WERI-Rb-1 (cell line): ENCODE measurements around the gene ZNF148.

ENCODE experiments used
- DNase-seq: peaks from one replicate; pipeline ENCODE4 v3.0.0-alpha.2; 2020
- H3K27ac ChIP-seq: fragments of 250-450 bp; sonication (Bioruptor Pico); 2 replicates; pipeline ENCODE4 v1.5.1; 2020; ENCODE audit warnings: mild to moderate bottlenecking, moderate library complexity
- H3K27me3 ChIP-seq: fragments of 250-450 bp; sonication (Bioruptor Pico); 2 replicates; pipeline ENCODE4 v1.5.1; 2021; ENCODE audit warnings: mild to moderate bottlenecking, low read depth, moderate library complexity; ENCODE audit not compliant: insufficient read depth, severe bottlenecking
- H3K36me3 ChIP-seq: fragments of 250-450 bp; sonication (Bioruptor Pico); 2 replicates; pipeline ENCODE4 v1.5.1; 2020; ENCODE audit warnings: mild to moderate bottlenecking, moderate library complexity
- H3K4me3 ChIP-seq: 2 replicates; pipeline ENCODE4 v1.5.1; 2011; ENCODE audit warnings: low read depth, mild to moderate bottlenecking, control low read depth, low read length
- H3K9me3 ChIP-seq: fragments of 250-450 bp; sonication (Bioruptor Pico); 2 replicates; pipeline ENCODE4 v1.5.1; 2021; ENCODE audit warnings: mild to moderate bottlenecking, moderate library complexity; ENCODE audit not compliant: severe bottlenecking
- TF ChIP-seq, protein P1 (sequence below): IDR thresholded peaks from 2 replicates; pipeline ENCODE4 v1.5.1; 2011; ENCODE audit warnings: low read depth, mild to moderate bottlenecking, control low read depth, inconsistent platforms, low read length

ZNF148 gene

GRCh38 chr3:125192190-125193035 is 182.7 kb downstream of the ZNF148 start:
- Histone ChIP-seq H3K27ac (no peak overlapping the region), H3K4me3 (no peak overlapping the region), H3K36me3 (peaks cover 21% of the 10 kb centered on the region), H3K9me3 (no peaks in the 10 kb centered on the region), H3K27me3 (no peaks in the 10 kb centered on the region)
- no peak for DNase-seq
- TF ChIP-seq, protein P1, sequence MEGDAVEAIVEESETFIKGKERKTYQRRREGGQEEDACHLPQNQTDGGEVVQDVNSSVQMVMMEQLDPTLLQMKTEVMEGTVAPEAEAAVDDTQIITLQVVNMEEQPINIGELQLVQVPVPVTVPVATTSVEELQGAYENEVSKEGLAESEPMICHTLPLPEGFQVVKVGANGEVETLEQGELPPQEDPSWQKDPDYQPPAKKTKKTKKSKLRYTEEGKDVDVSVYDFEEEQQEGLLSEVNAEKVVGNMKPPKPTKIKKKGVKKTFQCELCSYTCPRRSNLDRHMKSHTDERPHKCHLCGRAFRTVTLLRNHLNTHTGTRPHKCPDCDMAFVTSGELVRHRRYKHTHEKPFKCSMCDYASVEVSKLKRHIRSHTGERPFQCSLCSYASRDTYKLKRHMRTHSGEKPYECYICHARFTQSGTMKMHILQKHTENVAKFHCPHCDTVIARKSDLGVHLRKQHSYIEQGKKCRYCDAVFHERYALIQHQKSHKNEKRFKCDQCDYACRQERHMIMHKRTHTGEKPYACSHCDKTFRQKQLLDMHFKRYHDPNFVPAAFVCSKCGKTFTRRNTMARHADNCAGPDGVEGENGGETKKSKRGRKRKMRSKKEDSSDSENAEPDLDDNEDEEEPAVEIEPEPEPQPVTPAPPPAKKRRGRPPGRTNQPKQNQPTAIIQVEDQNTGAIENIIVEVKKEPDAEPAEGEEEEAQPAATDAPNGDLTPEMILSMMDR, result no peak

DNA sequence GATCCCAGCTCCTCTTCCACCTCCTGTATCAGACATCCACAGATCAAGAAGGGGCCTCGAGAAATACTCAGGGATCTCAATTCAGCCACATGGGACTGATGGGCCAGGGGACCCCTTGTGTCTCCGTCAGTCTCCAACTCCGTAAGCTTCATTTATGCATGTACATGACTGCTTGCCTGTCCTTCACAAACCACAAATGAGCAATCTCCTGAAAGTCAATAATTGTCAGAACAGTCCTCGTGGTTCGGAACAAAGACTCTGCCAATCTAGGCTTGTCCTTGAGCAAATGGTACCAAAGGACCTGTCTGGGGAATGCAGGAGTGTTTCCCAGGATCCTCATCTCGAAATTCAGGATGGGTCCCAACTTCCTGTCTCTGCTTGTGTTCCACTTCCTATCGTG is 183.4 kb downstream of the ZNF148 start:
- Histone ChIP-seq H3K4me3 (no peak overlapping the region), H3K27me3 (no peaks in the 10 kb centered on the region), H3K9me3 (no peaks in the 10 kb centered on the region), H3K27ac (no peak overlapping the region), H3K36me3 (peaks cover 21% of the 10 kb centered on the region)
- TF ChIP-seq, protein P1, result no peak
- no peak for DNase-seq

GRCh38 chr3:125191256-125191655 is 183.9 kb downstream of the ZNF148 start:
- Histone ChIP-seq H3K27me3 (no peaks in the 10 kb centered on the region), H3K27ac (no peak overlapping the region), H3K9me3 (no peaks in the 10 kb centered on the region), H3K36me3 (peaks cover 21% of the 10 kb centered on the region), H3K4me3 (no peak overlapping the region)
- no peak for DNase-seq
- TF ChIP-seq, protein P1, result no peak

DNA sequence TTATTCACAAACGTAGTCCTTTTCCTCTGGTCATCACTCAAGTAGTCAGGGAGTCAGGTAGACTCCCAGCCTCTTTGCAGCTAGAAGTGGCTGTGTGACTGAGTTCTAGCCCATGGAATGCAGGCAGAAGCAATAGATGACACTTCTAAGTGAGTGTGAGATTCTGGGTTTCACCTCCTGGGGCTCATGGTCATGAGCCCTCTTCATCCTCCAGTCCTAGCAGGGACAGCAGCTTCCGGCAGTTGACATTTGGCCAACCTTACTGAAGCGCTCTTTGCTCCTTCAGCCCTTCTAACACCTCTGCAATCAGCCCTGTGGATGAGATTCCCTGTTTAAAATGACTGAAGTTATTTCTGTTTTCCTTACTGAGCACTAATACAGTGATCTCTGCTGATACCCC is 184.3 kb downstream of the ZNF148 start:
- H3K9me3 ChIP-seq, result no peaks in the 10 kb centered on the region
- peaks cover 21% of the 10 kb centered on the region for H3K36me3 ChIP-seq
- TF ChIP-seq, protein P1, result no peak
- DNase-seq, result no peak
- no peak overlapping the region for H3K27ac ChIP-seq
- no peak overlapping the region for H3K4me3 ChIP-seq
- H3K27me3 ChIP-seq, result no peaks in the 10 kb centered on the region

DNA sequence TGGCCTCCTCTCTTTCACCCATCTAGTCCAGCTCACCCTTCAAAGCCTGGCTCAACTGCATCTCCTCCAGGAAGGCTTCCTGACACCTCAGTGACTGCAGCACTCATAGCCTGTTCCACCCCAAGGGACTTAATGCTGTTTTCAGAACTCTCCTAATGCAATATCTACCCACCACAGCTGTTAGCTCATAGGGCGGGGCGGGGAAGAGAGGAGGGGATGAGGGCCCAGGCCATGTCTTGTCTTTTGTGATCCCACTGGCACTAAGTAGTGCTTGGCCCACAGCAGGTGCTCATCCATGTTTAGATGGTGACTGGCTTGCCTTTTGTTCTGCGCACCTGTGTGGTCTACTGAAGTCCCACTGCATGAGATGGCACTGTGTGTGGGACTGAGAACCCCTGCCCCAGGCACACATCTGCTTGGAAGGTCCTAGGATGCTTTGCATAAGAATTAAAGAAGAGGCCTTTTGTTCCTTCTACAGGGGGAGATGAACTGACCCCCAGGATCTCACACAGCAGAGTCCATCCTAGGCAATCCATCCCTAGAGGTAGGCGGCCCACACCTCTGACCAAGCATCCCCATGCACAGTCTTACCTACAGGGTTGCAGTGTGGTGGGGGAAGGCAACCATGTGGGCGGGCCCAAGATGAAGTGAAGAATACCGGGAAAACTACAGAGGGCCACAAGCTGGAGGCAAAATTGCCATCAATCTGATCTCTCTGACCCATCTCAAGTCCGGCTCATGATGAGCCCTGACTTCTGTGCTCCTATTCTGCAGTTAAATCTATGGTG is 185.6 kb downstream of the ZNF148 start:
- H3K36me3 ChIP-seq, result peaks cover 21% of the 10 kb centered on the region
- TF ChIP-seq, protein P1, result no peak
- H3K27me3 ChIP-seq, result no peaks in the 10 kb centered on the region
- H3K4me3 ChIP-seq, result no peak overlapping the region
- no peaks in the 10 kb centered on the region for H3K9me3 ChIP-seq
- no peak for DNase-seq
- H3K27ac ChIP-seq, result no peak overlapping the region
